Transverse colon (tissue), 4 donors: Measurements from ENCODE around the gene BRF1. TPM values are rescaled to one million over a fixed set of nuclear protein-coding genes. Genes with fewer than 3 reads are reported as not detected.

Source experiments
- DNase-seq: peaks from one replicate; pipeline ENCODE4 v3.0.0-alpha.2; 2019
- H3K27ac ChIP-seq, 4 donors: fragments of 200-600 bp; sonication (generic); 2 replicates each; pipeline ENCODE4 v1.5.1; 2016 to 2018; ENCODE audit warnings: inconsistent platforms in 4 of 4
- H3K27me3 ChIP-seq: fragments of 200-600 bp; sonication (generic); 2 replicates; pipeline ENCODE4 v1.5.1; 2017; ENCODE audit warnings: inconsistent platforms
- H3K36me3 ChIP-seq, 4 donors: fragments of 200-600 bp; sonication (generic); 2 replicates each; pipeline ENCODE4 v1.5.1; 2017 to 2019; ENCODE audit warnings: inconsistent platforms in 4 of 4
- H3K4me1 ChIP-seq, 4 donors: fragments of 200-600 bp; sonication (generic); 2 replicates each; pipeline ENCODE4 v1.5.1; 2017 to 2020; ENCODE audit warnings: inconsistent platforms in 4 of 4
- H3K4me3 ChIP-seq, 4 donors: fragments of 200-600 bp; sonication (generic); 1 replicate in 1 of 4; 2 replicates in 3 of 4; pipeline versions ENCODE4 v1.5.1 to v1.6.1; 2017 to 2019; ENCODE audit warnings: inconsistent platforms in 4 of 4
- H3K9me3 ChIP-seq, 2 donors: fragments of 200-600 bp; sonication (generic); 2 replicates each; pipeline ENCODE4 v1.5.1; 2017 to 2019; ENCODE audit warnings: inconsistent platforms in 2 of 2
- CTCF ChIP-seq, 5 experiments: fragments of 200-600 bp in 3 of 5; fragments of 450-650 bp in 2 of 5; sonication (generic) in 3 of 5; IDR thresholded peaks; 1 replicate in 2 of 5; 2 replicates in 3 of 5; pipeline ENCODE4 v1.5.1; 2016 to 2017; ENCODE audit warnings: antibody characterized with exemption in 5 of 5, inconsistent platforms in 3 of 5, mild to moderate bottlenecking in 2 of 5, moderate library complexity in 1 of 5
- EP300 ChIP-seq: sonication (generic); formaldehyde crosslinking; IDR thresholded peaks from one replicate; pipeline ENCODE4 v1.6.1; 2017; ENCODE audit warnings: antibody characterized with exemption, low read depth
- POLR2A ChIP-seq: fragments of 450-650 bp; IDR thresholded peaks from one replicate; pipeline ENCODE4 v1.6.1; 2016; ENCODE audit warnings: antibody characterized with exemption, mild to moderate bottlenecking, moderate library complexity
- POLR2AphosphoS5 ChIP-seq, 3 donors: sonication (generic); formaldehyde crosslinking; IDR thresholded peaks; one replicate each; pipeline ENCODE4 v1.6.1; 2016; ENCODE audit warnings: antibody characterized with exemption in 3 of 3
- WGBS, 2 donors: methylation state at CpG; one replicate each; pipeline ENCODE4 v1.1.5; 2018; ENCODE audit warnings: low coverage in 1 of 2; 5-methylcytosine and 5-hydroxymethylcytosine counted together
- in situ Hi-C, 4 donors: fragments of 200-750 bp; cut with MboI; loops; one replicate each; pipeline versions ENCODE4 v1.15.0 to v1.15.1; 2017; ENCODE audit warnings: low sequenced_read_pairs in 3 of 4, low pct_ligation_motif_present in 1 of 4, low pct_unique_long_range_greater_than_20kb in 1 of 4
- intact Hi-C: fragments of 100-400 bp; cut with DNase I; formaldehyde crosslinking; loops from one replicate; pipeline ENCODE4 v1.15.1; 2023; ENCODE audit warnings: low total_unique reads
- total RNA-seq, 4 donors: library from RNA; depleted of rRNA; stranded (reverse); fragments of >200 nt; gene quantifications; one replicate each; pipeline ENCODE4 v1.1.0, GENCODE V29; 2016

BRF1 gene
- total RNA-seq, 4 donors from 2014 or later = 36.2 to 93.9 (median 62.6) TPM

GRCh38 chr14:105193916-105194782, 106.7 kb downstream of the BRF1 start:
- no peaks in the 10 kb centered on the region for H3K36me3 ChIP-seq
- no peak for DNase-seq
- in situ Hi-C loops = no loop called here
- no peaks in the 10 kb centered on the region for H3K9me3 ChIP-seq
- WGBS, 2 donors = 33% methylated on average over 15 of the region's 17 CpGs; no CpG with 5 or more reads in 1 of the 2 donors
- no peak overlapping the region for H3K4me3 ChIP-seq
- intact Hi-C loops = no loop called here
- H3K27ac ChIP-seq = no peak overlapping the region
- H3K4me1 ChIP-seq = peaks cover 0 to 20% (median 14%) of the 10 kb centered on the region in 4 donors
- TF ChIP-seq POLR2A = no peak
- TF ChIP-seq POLR2AphosphoS5 (IDR thresholded peaks at IDR 0.05) = no peak
- H3K27me3 ChIP-seq = peaks cover 80% of the 10 kb centered on the region

- no peak for DNase-seq
- TF ChIP-seq EP300 = no peak
- TF ChIP-seq POLR2A = no peak
- no peak for TF ChIP-seq POLR2AphosphoS5 (IDR thresholded peaks at IDR 0.05)
- no peak for TF ChIP-seq CTCF (IDR thresholded peaks at IDR 0.05)
- Histone ChIP-seq H3K9me3 (peaks cover 0 to 4% of the 10 kb centered on the region in 2 donors), H3K4me3 (no peak overlapping the region), H3K27ac (no peak overlapping the region), H3K4me1 (peaks cover 0 to 20% (median 14%) of the 10 kb centered on the region in 4 donors), H3K27me3 (peaks cover 77% of the 10 kb centered on the region), H3K36me3 (no peaks in the 10 kb centered on the region)
- in situ Hi-C loops = no loop called here
- 31 to 34% methylated on average over 3 to 19 of the region's 29 CpGs for WGBS, 2 donors
- intact Hi-C loops = no loop called here
Measured at GRCh38 chr14:105192866-105193731, 107.7 kb downstream of the BRF1 start.

GRCh38 chr14:105187935-105188524, 112.8 kb downstream of the BRF1 start:
- H3K9me3 ChIP-seq = peaks cover 0 to 4% of the 10 kb centered on the region in 2 donors
- no peaks in the 10 kb centered on the region for H3K36me3 ChIP-seq
- DNase-seq = peak; percentile 56
- peaks cover 43% of the 10 kb centered on the region for H3K27me3 ChIP-seq
- H3K27ac ChIP-seq = no peak overlapping the region
- H3K4me1 ChIP-seq = no peaks in the 10 kb centered on the region
- TF ChIP-seq EP300 (no peak), POLR2A (no peak), POLR2AphosphoS5 (IDR thresholded peaks at IDR 0.05) (no peak), CTCF (IDR thresholded peaks at IDR 0.05) (peak in 4 of 5 experiments; percentile 20 to 41 (median 31))
- no peak overlapping the region for H3K4me3 ChIP-seq
- 74% methylated on average over 11 of the region's 14 CpGs; no CpG with 5 or more reads in 1 of the 2 donors for WGBS, 2 donors
- intact Hi-C loops (no loop called here), in situ Hi-C loops (no loop called here)

- Histone ChIP-seq H3K9me3 (peaks cover 0 to 4% of the 10 kb centered on the region in 2 donors), H3K27ac (no peak overlapping the region), H3K4me3 (no peak overlapping the region), H3K36me3 (no peaks in the 10 kb centered on the region), H3K27me3 (peaks cover 38% of the 10 kb centered on the region), H3K4me1 (no peaks in the 10 kb centered on the region)
- no peak for DNase-seq
- in situ Hi-C loops (no loop called here), intact Hi-C loops (no loop called here)
- TF ChIP-seq POLR2AphosphoS5 (IDR thresholded peaks at IDR 0.05) (no peak), POLR2A (no peak), EP300 (no peak), CTCF (IDR thresholded peaks at IDR 0.05) (no peak)
- 40 to 50% methylated on average over 1 to 4 of the region's 4 CpGs for WGBS, 2 donors
Measured at GRCh38 chr14:105187116-105187515, 113.7 kb downstream of the BRF1 start.
